HEK293 (cell line): ENCODE measurements around the gene KLHL21.

Experiments used
- CTCF ChIA-PET: fragments of 350-600 bp; formaldehyde crosslinking; extraction: SDS; loops from one replicate; lab custom pipeline; 2021; ENCODE audit warnings: antibody characterized with exemption; lab: Yijun Ruan, JAX
- POLR2A ChIA-PET: fragments of 300-600 bp; formaldehyde crosslinking; extraction: SDS; loops from one replicate; lab custom pipeline; 2020; ENCODE audit warnings: antibody characterized with exemption, inconsistent platforms; lab: Yijun Ruan, JAX
- H3K27ac ChIP-seq: fragments of 200-500 bp; sonication (Bioruptor generic); 2 replicates; pipeline ENCODE4 v1.5.1; 2014; ENCODE audit warnings: low read depth, low read length, control low read depth, inconsistent platforms; ENCODE audit errors: extremely low read depth
- H3K36me3 ChIP-seq, 2 experiments: fragments of 200-500 bp in 1 of 2; sonication (Bioruptor generic) in 1 of 2; 1 replicate in 1 of 2; 2 replicates in 1 of 2; pipeline ENCODE4 v1.5.1; 2014 to 2017; ENCODE audit warnings: inconsistent platforms in 2 of 2, low read length in 2 of 2; ENCODE audit not compliant: control insufficient read depth in 2 of 2, insufficient read depth in 1 of 2
- H3K4me1 ChIP-seq: fragments of 200-500 bp; sonication (Bioruptor generic); 2 replicates; pipeline ENCODE4 v1.5.1; 2014; ENCODE audit warnings: mild to moderate bottlenecking, low read length, inconsistent platforms; ENCODE audit not compliant: control insufficient read depth, insufficient read depth
- H3K4me3 ChIP-seq: 2 replicates; pipeline ENCODE4 v1.5.1; 2011; ENCODE audit warnings: low read depth, mild to moderate bottlenecking, control low read depth, low read length, moderate library complexity
- H3K9me3 ChIP-seq: fragments of 200-500 bp; sonication (Bioruptor generic); 2 replicates; pipeline ENCODE4 v1.5.1; 2014; ENCODE audit warnings: low read depth, low read length, inconsistent platforms; ENCODE audit not compliant: control insufficient read depth, insufficient read depth
- BCL11B ChIP-seq: fragments of 450-650 bp; formaldehyde crosslinking; IDR thresholded peaks from 2 replicates; pipeline ENCODE4 v1.5.1; 2016; ENCODE audit warnings: low read depth, missing biosample characterization, missing genetic modification characterization
- ELK4 ChIP-seq: IDR thresholded peaks from 2 replicates; pipeline ENCODE4 v1.6.1; 2011; ENCODE audit warnings: mild to moderate bottlenecking, low read depth, low read length, borderline replicate concordance
- HOXA7 ChIP-seq: sonication (generic); formaldehyde crosslinking; IDR thresholded peaks from 2 replicates; pipeline ENCODE4 v1.8.1; 2022; ENCODE audit warnings: missing genetic modification reagents, borderline replicate concordance
- REST ChIP-seq: fragments of 450-650 bp; formaldehyde crosslinking; IDR thresholded peaks from 2 replicates; pipeline ENCODE4 v1.5.1; 2016; ENCODE audit warnings: missing biosample characterization, missing genetic modification characterization
- SP7 ChIP-seq: fragments of 450-650 bp; formaldehyde crosslinking; IDR thresholded peaks from 2 replicates; pipeline ENCODE4 v1.5.1; 2016; ENCODE audit warnings: missing biosample characterization, missing genetic modification characterization
- YY2 ChIP-seq: fragments of 450-650 bp; formaldehyde crosslinking; IDR thresholded peaks from 2 replicates; pipeline ENCODE4 v1.5.1; 2016; ENCODE audit warnings: missing biosample characterization, missing genetic modification characterization
- ZBTB7A ChIP-seq: fragments of 450-650 bp; formaldehyde crosslinking; IDR thresholded peaks from 2 replicates; pipeline ENCODE4 v1.5.1; 2016; ENCODE audit warnings: low read depth, missing biosample characterization, missing genetic modification characterization
- ZBTB8A ChIP-seq: fragments of 450-650 bp; formaldehyde crosslinking; IDR thresholded peaks from 2 replicates; pipeline ENCODE4 v1.5.1; 2016; ENCODE audit warnings: missing biosample characterization, missing genetic modification characterization
- ZFHX2 ChIP-seq: fragments of 450-650 bp; formaldehyde crosslinking; conservative IDR thresholded peaks from 2 replicates; pipeline ENCODE4 v1.5.1; 2016; ENCODE audit warnings: missing biosample characterization, missing genetic modification characterization
- ZFP37 ChIP-seq: fragments of 450-650 bp; formaldehyde crosslinking; IDR thresholded peaks from 2 replicates; pipeline ENCODE4 v1.5.1; 2016; ENCODE audit warnings: missing biosample characterization, missing genetic modification characterization
- ZNF121 ChIP-seq: fragments of 450-650 bp; formaldehyde crosslinking; IDR thresholded peaks from 2 replicates; pipeline ENCODE4 v1.5.1; 2016; ENCODE audit warnings: missing biosample characterization, missing genetic modification characterization
- ZNF146 ChIP-seq: fragments of 450-650 bp; formaldehyde crosslinking; IDR thresholded peaks from 2 replicates; pipeline ENCODE4 v1.5.1; 2016; ENCODE audit warnings: missing biosample characterization, missing genetic modification characterization
- ZNF157 ChIP-seq: fragments of 450-650 bp; formaldehyde crosslinking; IDR thresholded peaks from 2 replicates; pipeline ENCODE4 v1.5.1; 2016; ENCODE audit warnings: missing biosample characterization, missing genetic modification characterization
- ZNF169 ChIP-seq: fragments of 450-650 bp; formaldehyde crosslinking; IDR thresholded peaks from 2 replicates; pipeline ENCODE4 v1.5.1; 2016; ENCODE audit warnings: missing biosample characterization, missing genetic modification characterization
- ZNF239 ChIP-seq: fragments of 450-650 bp; formaldehyde crosslinking; IDR thresholded peaks from 2 replicates; pipeline ENCODE4 v1.5.1; 2016; ENCODE audit warnings: missing biosample characterization, missing genetic modification characterization
- ZNF341 ChIP-seq: fragments of 450-650 bp; formaldehyde crosslinking; IDR thresholded peaks from 2 replicates; pipeline ENCODE4; 2016; ENCODE audit warnings: low read depth, missing biosample characterization, missing genetic modification characterization
- ZNF391 ChIP-seq: fragments of 450-650 bp; formaldehyde crosslinking; IDR thresholded peaks from 2 replicates; pipeline ENCODE4 v1.5.1; 2016; ENCODE audit warnings: low read depth, missing biosample characterization, missing genetic modification characterization, borderline replicate concordance
- ZNF501 ChIP-seq: fragments of 450-650 bp; formaldehyde crosslinking; IDR thresholded peaks from 2 replicates; pipeline ENCODE4 v1.5.1; 2016; ENCODE audit warnings: missing biosample characterization, missing genetic modification characterization
- ZNF513 ChIP-seq: fragments of 450-650 bp; IDR thresholded peaks from 2 replicates; pipeline ENCODE4 v1.5.1; 2018; ENCODE audit warnings: missing biosample characterization, missing genetic modification characterization
- ZNF639 ChIP-seq: fragments of 450-650 bp; formaldehyde crosslinking; IDR thresholded peaks from 2 replicates; pipeline ENCODE4 v1.5.1; 2016; ENCODE audit warnings: missing biosample characterization, missing genetic modification characterization
- ZNF768 ChIP-seq: fragments of 450-650 bp; formaldehyde crosslinking; IDR thresholded peaks from 2 replicates; pipeline ENCODE4 v1.5.1; 2018; ENCODE audit warnings: missing biosample characterization, mild to moderate bottlenecking, missing genetic modification characterization
- ZNF792 ChIP-seq: fragments of 450-650 bp; formaldehyde crosslinking; IDR thresholded peaks from 2 replicates; pipeline ENCODE4 v1.5.1; 2016; ENCODE audit warnings: missing biosample characterization, missing genetic modification characterization
- ZNF843 ChIP-seq: fragments of 450-650 bp; formaldehyde crosslinking; IDR thresholded peaks from 2 replicates; pipeline ENCODE4 v1.5.1; 2016; ENCODE audit warnings: missing biosample characterization, missing genetic modification characterization
- TF ChIP-seq, protein P1 (sequence below): fragments of 450-650 bp; formaldehyde crosslinking; IDR thresholded peaks from 2 replicates; pipeline ENCODE4 v1.5.1; 2017; ENCODE audit warnings: missing biosample characterization, missing genetic modification characterization

The KLHL21 gene

DNA sequence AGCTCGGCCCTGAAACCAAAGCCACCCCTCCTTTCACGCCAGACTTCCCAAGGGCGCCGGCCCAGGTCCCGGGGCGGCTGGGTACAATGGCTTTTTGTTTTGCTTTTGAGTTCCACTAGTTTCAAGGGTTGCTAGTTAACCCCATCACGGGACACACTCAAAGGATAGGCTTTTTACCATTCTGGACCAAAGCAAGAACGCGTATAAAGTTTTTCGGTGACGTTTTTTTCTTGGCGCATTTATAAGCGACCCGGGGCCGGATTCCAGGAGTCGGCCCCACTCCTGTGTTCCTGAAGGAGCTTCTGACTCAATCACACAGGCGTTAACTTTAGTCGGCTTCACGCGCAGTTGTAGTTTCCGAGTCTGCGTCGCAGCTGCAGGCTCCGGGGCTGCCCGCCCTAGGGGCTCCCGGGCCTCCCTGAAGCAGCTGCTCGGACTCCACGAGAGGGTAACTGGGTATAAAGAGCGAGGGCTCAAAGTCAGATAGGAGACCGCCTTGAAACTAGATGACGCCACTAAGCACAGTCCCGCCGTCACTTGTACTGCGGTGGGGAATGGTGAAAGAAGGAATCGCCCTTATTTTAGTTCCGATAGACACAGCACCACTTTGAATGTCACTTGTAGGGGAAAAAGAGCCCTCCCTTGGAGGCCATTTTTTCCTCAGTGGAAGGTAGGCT is 707 bp upstream of the KLHL21 start (continued):
- TF ChIP-seq, protein P1, sequence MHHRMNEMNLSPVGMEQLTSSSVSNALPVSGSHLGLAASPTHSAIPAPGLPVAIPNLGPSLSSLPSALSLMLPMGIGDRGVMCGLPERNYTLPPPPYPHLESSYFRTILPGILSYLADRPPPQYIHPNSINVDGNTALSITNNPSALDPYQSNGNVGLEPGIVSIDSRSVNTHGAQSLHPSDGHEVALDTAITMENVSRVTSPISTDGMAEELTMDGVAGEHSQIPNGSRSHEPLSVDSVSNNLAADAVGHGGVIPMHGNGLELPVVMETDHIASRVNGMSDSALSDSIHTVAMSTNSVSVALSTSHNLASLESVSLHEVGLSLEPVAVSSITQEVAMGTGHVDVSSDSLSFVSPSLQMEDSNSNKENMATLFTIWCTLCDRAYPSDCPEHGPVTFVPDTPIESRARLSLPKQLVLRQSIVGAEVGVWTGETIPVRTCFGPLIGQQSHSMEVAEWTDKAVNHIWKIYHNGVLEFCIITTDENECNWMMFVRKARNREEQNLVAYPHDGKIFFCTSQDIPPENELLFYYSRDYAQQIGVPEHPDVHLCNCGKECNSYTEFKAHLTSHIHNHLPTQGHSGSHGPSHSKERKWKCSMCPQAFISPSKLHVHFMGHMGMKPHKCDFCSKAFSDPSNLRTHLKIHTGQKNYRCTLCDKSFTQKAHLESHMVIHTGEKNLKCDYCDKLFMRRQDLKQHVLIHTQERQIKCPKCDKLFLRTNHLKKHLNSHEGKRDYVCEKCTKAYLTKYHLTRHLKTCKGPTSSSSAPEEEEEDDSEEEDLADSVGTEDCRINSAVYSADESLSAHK (tag by site-specific recombination) = no peak
- no peak for TF ChIP-seq ZNF157 (tag by site-specific recombination)
- TF ChIP-seq, all 188 proteins: peak for 28

GRCh38 chr1:6601923-6602668 is 573 bp downstream of the KLHL21 start:
- peaks cover 0 to 32% of the 10 kb centered on the region in 2 experiments; a peak in 1 of 3 replicates for H3K36me3 ChIP-seq
- CTCF ChIA-PET = interaction anchor here (1.4 to 1.6 kb wide), 2 partner anchors 45 to 47 kb away, joined by 3 to 4 read pairs; partner anchors contain the start of gene TAS1R1
- H3K4me1 ChIP-seq = no peaks in the 10 kb centered on the region
- peak overlapping the region; percentile 82; the same call in 1 of the 2 replicates for H3K27ac ChIP-seq
- H3K4me3 ChIP-seq = peak overlapping the region; percentile 58
- H3K9me3 ChIP-seq = no peaks in the 10 kb centered on the region
- POLR2A ChIA-PET = interaction anchor here (0.6 to 3.5 kb wide), 15 partner anchors 8 to 187 kb away, joined by 3 to 25 read pairs (median 4); partner anchors contain the start of genes NOL9, PHF13, TAS1R1 and THAP3
- TF ChIP-seq BCL11B (no peak), YY2 (tag by site-specific recombination) (peak; percentile 49; the same call in 1 of the 2 replicates), ELK4 (no peak), ZNF501 (tag by site-specific recombination) (peak; percentile 79), HOXA7 (no peak), ZNF391 (tag by site-specific recombination) (peak; percentile 83; the same call in 1 of the 2 replicates), ZBTB7A (peak; percentile 14; the same call in 1 of the 2 replicates), REST (tag by site-specific recombination) (peak; percentile 68; the same call in 1 of the 2 replicates), ZBTB8A (tag by site-specific recombination) (peak; percentile 40; the same call in 1 of the 2 replicates), ZNF239 (peak; percentile 77; the same call in 1 of the 2 replicates), ZNF341 (tag by site-specific recombination) (0 out of 2 replicates have a peak, but pooled peaks have one; percentile 12), ZNF121 (tag by site-specific recombination) (0 out of 2 replicates have a peak, but pooled peaks have one; percentile 80), ZNF768 (no peak), ZNF169 (tag by site-specific recombination) (peak; percentile 24; the same call in 1 of the 2 replicates), ZNF792 (tag by site-specific recombination) (peak; percentile 43; the same call in 1 of the 2 replicates), ZNF146 (peak; percentile 3; the same call in 1 of the 2 replicates), ZFHX2 (tag by site-specific recombination) (peak; percentile 69), ZNF513 (tag by site-specific recombination) (no peak), ZFP37 (0 out of 2 replicates have a peak, but pooled peaks have one; percentile 22), SP7 (tag by site-specific recombination) (peak; percentile 19; the same call in 1 of the 2 replicates), ZNF843 (tag by site-specific recombination) (no peak), ZNF639 (no peak)
